ENCODE measurements around the gene IL1RAPL2. TPM values are rescaled to one million over a fixed set of nuclear protein-coding genes. Genes with fewer than 3 reads are reported as not detected.

The IL1RAPL2 gene
- total and polyA plus RNA-seq, 2 of the 4 experiments (the other 2 are of a cell fraction), result 0.03 TPM; not detected in 1

- CTCF ChIA-PET, result no interaction called here
- Histone ChIP-seq H4K8ac (ENCODE audit: low read depth in 2 of 2, low read length in 2 of 2) (no peak overlapping the region), H3K4ac (ENCODE audit: low read depth, low read length) (no peak overlapping the region), H4K91ac (ENCODE audit: insufficient read depth, low read depth, low read length) (no peak overlapping the region), H3K4me1 (ENCODE audit: control insufficient read depth, insufficient read depth, low read length) (no peaks in the 10 kb centered on the region), H4K20me1 (ENCODE audit: insufficient read depth, low read length) (no peaks in the 10 kb centered on the region), H3K4me3 (ENCODE audit: insufficient read depth, low read depth, low read length) (no peak overlapping the region), H2BK20ac (ENCODE audit: low read depth, low read length) (no peak overlapping the region), H2AFZ (replicated peaks; ENCODE audit: low read length, poor library complexity) (no peak overlapping the region), H3K9me3 (ENCODE audit: control insufficient read depth, insufficient read depth, low read length) (no peaks in the 10 kb centered on the region), H2BK15ac (ENCODE audit: low read depth, low read length) (no peak overlapping the region), H3K9me1 (ENCODE audit: insufficient read depth, low read length) (no peaks in the 10 kb centered on the region), H3K14ac (replicated peaks; ENCODE audit: low read depth, low read length) (no peak overlapping the region), H4K5ac (ENCODE audit: low read depth, low read length) (no peak overlapping the region), H2AK5ac (ENCODE audit: low read depth, low read length) (no peak overlapping the region), H3K9ac (ENCODE audit: low read depth, low read length) (no peak overlapping the region), H3K27ac (ENCODE audit: insufficient read depth, low read length) (no peak overlapping the region), H3K23ac (ENCODE audit: low read depth, low read length) (no peak overlapping the region), H2BK5ac (ENCODE audit: low read depth, low read length, poor library complexity, severe bottlenecking) (no peak overlapping the region), H2BK120ac (ENCODE audit: low read depth, low read length) (no peak overlapping the region), H3K56ac (ENCODE audit: extremely low read depth, insufficient read depth, low read length) (no peak overlapping the region), H3K36me3 (ENCODE audit: control insufficient read depth, insufficient read depth, low read length) (no peaks in the 10 kb centered on the region), H3K4me2 (ENCODE audit: low read depth, low read length) (no peak overlapping the region), H3K79me1 (ENCODE audit: low read depth in 1 of 2, low read length in 2 of 2) (no peaks in the 10 kb centered on the region), H3K18ac (ENCODE audit: low read depth, low read length) (no peak overlapping the region), H2AK9ac (replicated peaks; ENCODE audit: low read depth, low read length, poor library complexity) (no peak overlapping the region), H3K27me3 (ENCODE audit: control insufficient read depth, insufficient read depth, low read length) (no peaks in the 10 kb centered on the region; the same call in 1 of the 2 replicates)
- intact Hi-C loops (cut with micrococcal nuclease), result no loop called here
- in situ Hi-C loops (cut with MboI; ENCODE audit: low sequenced_read_pairs), result no loop called here
- TF ChIP-seq FOS (IDR thresholded peaks at IDR 0.05; ENCODE audit: low read depth, low read length), result no peak
- no peak for TF ChIP-seq NFE2L2 (IDR thresholded peaks at IDR 0.05; ENCODE audit: low read depth, low read length)
- TF ChIP-seq ELK1 (IDR thresholded peaks at IDR 0.05; ENCODE audit: borderline replicate concordance, low read depth, low read length), result no peak
- TF ChIP-seq MAZ (IDR thresholded peaks at IDR 0.05; ENCODE audit: borderline replicate concordance, low read depth, low read length), result no peak
- no peak for TF ChIP-seq POLR2A (IDR thresholded peaks at IDR 0.05; ENCODE audit: low read depth, low read length)
- no peak for TF ChIP-seq CEBPB (IDR thresholded peaks at IDR 0.05; ENCODE audit: low read depth, low read length)
- TF ChIP-seq USF2 (IDR thresholded peaks at IDR 0.05; ENCODE audit: low read depth, low read length), result no peak
- no peak for TF ChIP-seq MAFK (IDR thresholded peaks at IDR 0.05; ENCODE audit: low read depth, low read length)
- TF ChIP-seq RCOR1 (IDR thresholded peaks at IDR 0.05; ENCODE audit: insufficient replicate concordance, low read length), result no peak
- TF ChIP-seq CHD1 (IDR thresholded peaks at IDR 0.05; ENCODE audit: low read depth, low read length), result no peak
- TF ChIP-seq RAD21 (IDR thresholded peaks at IDR 0.05; ENCODE audit: low read length), result no peak
- TF ChIP-seq MXI1 (IDR thresholded peaks at IDR 0.05; ENCODE audit: borderline replicate concordance, low read depth, low read length), result no peak
- no peak for TF ChIP-seq SMC3 (IDR thresholded peaks at IDR 0.05; ENCODE audit: low read depth, low read length)
- TF ChIP-seq BHLHE40 (IDR thresholded peaks at IDR 0.05; ENCODE audit: low read depth, low read length), result no peak
- BruUV-seq (replicated peaks), result no TSS peak
- POLR2A ChIA-PET (ENCODE audit: unreplicated experiment), result no interaction called here
- DNase-seq, result no peak
- ATAC-seq (ENCODE audit: low read depth), result no peak
- dilution Hi-C loops (cut with HindIII; ENCODE audit: low sequenced_read_pairs, unreplicated experiment), result no loop called here
- WGBS, 2 experiments (ENCODE audit: extremely low coverage in 2 of 2, insufficient read length in 1 of 2), result 0% methylated on average over 1 of the region's 2 CpGs; no CpG with 5 or more reads in 1 of the 2 experiments
These were observed 184.1 kb downstream of the IL1RAPL2 start for GRCh38 chrX:104749951-104750610.
